H1 (cell line): ENCODE measurements around the gene MPRIP. TPM values are rescaled to one million over a fixed set of nuclear protein-coding genes. Genes with fewer than 3 reads are reported as not detected.

ENCODE experiments used
- CTCF ChIA-PET: fragments of 300-600 bp; sonication (Branson Sonifier 250); formaldehyde crosslinking; loops from one replicate; lab custom pipeline; 2021; ENCODE audit not compliant: partially characterized antibody; lab: Charles Lee
- POLR2A ChIA-PET: fragments of 300-600 bp; sonication (Branson Sonifier 250); formaldehyde crosslinking; loops from one replicate; lab custom pipeline; 2021; ENCODE audit warnings: inconsistent platforms; ENCODE audit not compliant: partially characterized antibody; lab: Charles Lee
- DNase-seq, 2 experiments: peaks; one replicate each; pipeline versions ENCODE4 v3.0.0 to v3.0.0-alpha.2; 2010 to 2022; ENCODE audit warnings: low spot score in 2 of 2, low read depth in 1 of 2, mixed read lengths in 1 of 2
- FAIRE-seq: peaks from 2 replicates; lab custom pipeline; 2011; peaks lifted over from hg19 to GRCh38; lab: Jason Lieb, UNC
- H2AFZ ChIP-seq: 2 replicates; pipeline ENCODE4 v1.8.1; 2012; ENCODE audit warnings: low read length, inconsistent platforms
- H2AK5ac ChIP-seq: 2 replicates; pipeline ENCODE4 v1.6.1; 2013; ENCODE audit warnings: low read depth, low read length
- H2BK120ac ChIP-seq: replicated peaks from 2 replicates; pipeline ENCODE3; 2013; ENCODE audit warnings: low read depth, low read length, inconsistent platforms
- H2BK12ac ChIP-seq: 2 replicates; pipeline ENCODE4 v1.6.1; 2013; ENCODE audit warnings: low read depth, low read length
- H2BK15ac ChIP-seq: 2 replicates; pipeline ENCODE4 v1.6.1; 2013; ENCODE audit warnings: low read length
- H2BK20ac ChIP-seq: 2 replicates; pipeline ENCODE4 v1.6.1; 2013; ENCODE audit warnings: low read length
- H2BK5ac ChIP-seq: 2 replicates; pipeline ENCODE4 v1.6.1; 2013; ENCODE audit warnings: low read depth, low read length
- H3K14ac ChIP-seq: 2 replicates; pipeline ENCODE4 v1.6.1; 2013; ENCODE audit warnings: inconsistent platforms; ENCODE audit not compliant: insufficient read length
- H3K18ac ChIP-seq: 2 replicates; pipeline ENCODE4 v1.6.1; 2013; ENCODE audit warnings: low read length; ENCODE audit errors: extremely low read depth
- H3K23ac ChIP-seq: 2 replicates; pipeline ENCODE4 v1.6.1; 2013; ENCODE audit warnings: inconsistent platforms; ENCODE audit not compliant: insufficient read length
- H3K23me2 ChIP-seq: 2 replicates; pipeline ENCODE4 v1.6.1; 2013; ENCODE audit warnings: low read depth, low read length
- H3K27ac ChIP-seq: 2 replicates; pipeline ENCODE4 v1.6.1; 2011; ENCODE audit warnings: low read depth, low read length, inconsistent platforms
- H3K27me3 ChIP-seq, 4 experiments: replicated peaks in 1 of 4; 1 replicate in 1 of 4; 2 replicates in 3 of 4; pipeline versions ENCODE4 v1.6.1 to v1.8.1; 2011 to 2013; ENCODE audit warnings: low read length in 3 of 4, mild to moderate bottlenecking in 3 of 4, inconsistent platforms in 2 of 4, mixed read lengths in 2 of 4, moderate library complexity in 1 of 4; ENCODE audit not compliant: control insufficient read depth in 3 of 4, insufficient read depth in 3 of 4; ENCODE audit errors: extremely low read depth in 1 of 4
- H3K36me3 ChIP-seq, 4 experiments: 2 replicates each; pipeline versions ENCODE4 v1.6.1 to v1.8.1; 2011 to 2013; ENCODE audit warnings: mild to moderate bottlenecking in 4 of 4, low read length in 3 of 4, moderate library complexity in 2 of 4, control low read depth in 1 of 4, inconsistent platforms in 1 of 4; ENCODE audit not compliant: insufficient read depth in 4 of 4, control insufficient read depth in 2 of 4
- H3K4ac ChIP-seq: replicated peaks from 2 replicates; pipeline ENCODE3; 2013; ENCODE audit warnings: low read length, low read depth, mixed read lengths, inconsistent platforms; ENCODE audit not compliant: insufficient read length
- H3K4me1 ChIP-seq, 4 experiments: replicated peaks in 1 of 4; 1 replicate in 1 of 4; 2 replicates in 3 of 4; pipeline versions ENCODE4 v1.6.1 to v1.8.1; 2011 to 2013; ENCODE audit warnings: low read length in 3 of 4, inconsistent platforms in 2 of 4, mixed read lengths in 1 of 4; ENCODE audit not compliant: insufficient read depth in 4 of 4, control insufficient read depth in 3 of 4
- H3K4me2 ChIP-seq, 2 experiments: 2 replicates each; pipeline versions ENCODE4 v1.6.1 to v1.8.1; 2011 to 2013; ENCODE audit warnings: low read depth in 2 of 2, low read length in 2 of 2, control low read depth in 1 of 2, inconsistent platforms in 1 of 2, mild to moderate bottlenecking in 1 of 2; ENCODE audit not compliant: insufficient read depth in 1 of 2
- H3K4me3 ChIP-seq, 4 experiments: fragments of 200-600, 300-600 bp in 1 of 4; sonication (generic), shearing (Covaris generic), sonication (Bioruptor Twin) in 1 of 4; 2 replicates each; pipeline versions ENCODE4 v1.5.1 to v1.8.1; 2011 to 2016; ENCODE audit warnings: low read length in 4 of 4, low read depth in 3 of 4, control low read depth in 2 of 4, inconsistent platforms in 2 of 4, mild to moderate bottlenecking in 2 of 4, mixed read lengths in 1 of 4, moderate library complexity in 1 of 4; ENCODE audit not compliant: insufficient read depth in 2 of 4; ENCODE audit errors: extremely low read depth in 1 of 4
- H3K56ac ChIP-seq: replicated peaks from 2 replicates; pipeline ENCODE3; 2013; ENCODE audit warnings: low read depth, mild to moderate bottlenecking, mixed read lengths, low read length, inconsistent platforms; ENCODE audit not compliant: insufficient read length
- H3K79me1 ChIP-seq: 2 replicates; pipeline ENCODE4 v1.6.1; 2013; ENCODE audit warnings: low read depth, low read length, control low read depth
- H3K79me2 ChIP-seq, 2 experiments: 2 replicates each; pipeline versions ENCODE4 v1.6.1 to v1.8.1; 2012 to 2013; ENCODE audit warnings: low read length in 2 of 2, mild to moderate bottlenecking in 2 of 2, inconsistent platforms in 1 of 2; ENCODE audit not compliant: insufficient read depth in 2 of 2, control insufficient read depth in 1 of 2
- H3K9ac ChIP-seq, 4 experiments: replicated peaks in 1 of 4; 1 replicate in 1 of 4; 2 replicates in 3 of 4; pipeline versions ENCODE4 v1.6.1 to v1.8.1; 2011 to 2013; ENCODE audit warnings: low read depth in 3 of 4, low read length in 3 of 4, control low read depth in 2 of 4, mild to moderate bottlenecking in 2 of 4, moderate library complexity in 2 of 4, inconsistent platforms in 1 of 4; ENCODE audit errors: extremely low read depth in 1 of 4
- H3K9me3 ChIP-seq, 2 experiments: 2 replicates each; pipeline versions ENCODE4 v1.6.1 to v1.8.1; 2012 to 2013; ENCODE audit warnings: mild to moderate bottlenecking in 2 of 2, moderate library complexity in 2 of 2, control low read depth in 1 of 2, inconsistent platforms in 1 of 2, low read depth in 1 of 2, low read length in 1 of 2, mixed read lengths in 1 of 2; ENCODE audit not compliant: insufficient read depth in 2 of 2
- H4K20me1 ChIP-seq, 2 experiments: replicated peaks in 1 of 2; 2 replicates each; pipeline versions ENCODE3 to v1.8.1; 2011 to 2013; ENCODE audit warnings: inconsistent platforms in 2 of 2, low read length in 2 of 2, mild to moderate bottlenecking in 1 of 2; ENCODE audit not compliant: insufficient read depth in 2 of 2, control insufficient read depth in 1 of 2
- H4K5ac ChIP-seq: 2 replicates; pipeline ENCODE4 v1.6.1; 2013; ENCODE audit warnings: low read length, low read depth, mixed read lengths, inconsistent platforms; ENCODE audit not compliant: insufficient read length
- H4K8ac ChIP-seq: 2 replicates; pipeline ENCODE4 v1.8.0; 2013; ENCODE audit warnings: mild to moderate bottlenecking, moderate library complexity, low read length, inconsistent platforms; ENCODE audit not compliant: insufficient read depth; ENCODE audit errors: extremely low read depth
- H4K91ac ChIP-seq: replicated peaks from 2 replicates; pipeline ENCODE3; 2013; ENCODE audit warnings: low read length, mixed read lengths, inconsistent platforms; ENCODE audit not compliant: insufficient read length
- BRCA1 ChIP-seq: IDR thresholded peaks from 2 replicates; pipeline ENCODE4 v1.6.1; 2012; ENCODE audit warnings: low read depth, low read length, improper control_type of control experiment
- JUN ChIP-seq: IDR thresholded peaks from 2 replicates; pipeline ENCODE4 v1.6.1; 2011; ENCODE audit warnings: low read depth, mild to moderate bottlenecking, improper control_type of control experiment, low read length
- RBBP5 ChIP-seq: IDR thresholded peaks from 2 replicates; pipeline ENCODE4 v1.7.1; 2012; ENCODE audit warnings: low read depth, mild to moderate bottlenecking, inconsistent platforms, low read length, moderate library complexity, borderline replicate concordance
- SIX5 ChIP-seq: IDR thresholded peaks from 2 replicates; pipeline ENCODE4 v1.6.1; 2011; ENCODE audit warnings: mild to moderate bottlenecking, low read depth, low read length
- TEAD4 ChIP-seq: IDR thresholded peaks from 2 replicates; pipeline ENCODE4 v1.6.1; 2012; ENCODE audit warnings: low read depth, low read length, inconsistent platforms, mixed read lengths
- ZNF274 ChIP-seq: IDR thresholded peaks from 2 replicates; pipeline ENCODE4 v1.7.0; 2012; ENCODE audit warnings: low read length, borderline replicate concordance; ENCODE audit errors: extremely low read depth
- WGBS, 2 experiments: shearing (Covaris generic) in 1 of 2; methylation state at CpG; one replicate each; pipeline versions ENCODE4 v1.1.6 to v1.1.7; 2013 to 2015; ENCODE audit warnings: low lambda C conversion rate in 2 of 2, mixed read lengths in 2 of 2, inconsistent platforms in 1 of 2, low coverage in 1 of 2, missing lambda C conversion rate in 1 of 2; ENCODE audit not compliant: insufficient replicate concordance in 2 of 2, insufficient coverage in 1 of 2, insufficient read length in 1 of 2; ENCODE audit errors: extremely low coverage in 1 of 2, missing lambda C conversion rate in 1 of 2; 5-methylcytosine and 5-hydroxymethylcytosine counted together
- polyA plus RNA-seq, 7 experiments: library from polyadenylated mRNA; depleted of rRNA in 3 of 7; stranded (reverse) in 5 of 7; unstranded in 2 of 7; fragments of >200 nt in 5 of 7; fragments of 200-250 nt in 2 of 7; gene quantifications; 1 replicate in 5 of 7; 2 replicates in 1 of 7; 4 replicates in 1 of 7; pipeline versions ENCODE4 v1.2.1 to v1.2.3, GENCODE V29; 2011 to 2013; ENCODE audit warnings: missing spikeins in 2 of 7, mixed read lengths in 2 of 7
- total RNA-seq: library from RNA; stranded (reverse); fragmentation: NEBNext Ultra II Directional; extraction: Animal tissue kit (Norgen Biotek cat#: 25700); gene quantifications from 2 replicates; pipeline ENCODE4 v1.2.1, GENCODE V29; 2021
- TF ChIP-seq, protein P1 (sequence below): IDR thresholded peaks from 2 replicates; pipeline ENCODE4 v1.6.1; 2012; ENCODE audit warnings: inconsistent platforms

The MPRIP gene
- total and polyA plus RNA-seq, 2 of the 8 experiments (the other 6 are each of a cell fraction or from before 2014, with no cell fraction given): 48.6 to 146 TPM

DNA sequence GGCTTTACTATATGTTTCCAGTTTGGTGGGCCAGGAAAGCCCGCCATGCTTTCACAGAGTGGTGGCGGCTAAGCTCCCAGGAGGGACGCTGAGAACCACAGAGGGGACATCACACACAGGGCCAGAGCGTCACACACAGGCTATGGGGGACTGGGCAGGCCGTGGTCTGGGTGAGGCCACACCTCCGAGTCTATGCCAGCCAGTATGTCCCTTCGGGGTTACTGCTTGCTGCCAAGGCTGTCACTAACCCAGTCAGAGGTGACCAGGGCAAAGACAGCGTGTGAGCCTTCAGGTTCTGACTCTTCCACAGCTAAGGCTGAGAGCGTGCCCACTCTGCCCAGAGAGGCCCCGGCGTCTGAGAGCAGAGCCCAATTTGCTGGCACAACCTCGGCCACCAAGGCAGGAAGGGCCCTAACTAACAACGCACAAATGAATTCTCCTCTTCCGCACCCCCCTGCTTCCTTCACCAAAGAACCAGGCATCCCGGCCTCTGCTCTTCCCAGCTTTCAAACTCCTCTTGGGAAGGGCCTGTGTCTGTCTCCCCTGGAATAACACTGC, 161.0 kb downstream of the MPRIP start:
- Histone ChIP-seq H3K36me3 (no peaks in the 10 kb centered on the region), H2AFZ (no peak overlapping the region), H4K20me1 (no peaks in the 10 kb centered on the region), H4K91ac (no peak overlapping the region), H2BK20ac (no peak overlapping the region), H4K5ac (no peak overlapping the region), H3K79me1 (no peaks in the 10 kb centered on the region), H3K23me2 (no peaks in the 10 kb centered on the region), H2AK5ac (no peak overlapping the region), H3K14ac (no peak overlapping the region), H3K4ac (no peak overlapping the region), H2BK15ac (no peak overlapping the region), H3K27me3 (no peaks in the 10 kb centered on the region), H3K27ac (no peak overlapping the region), H3K4me3 (no peak overlapping the region), H2BK120ac (no peak overlapping the region), H3K4me1 (no peaks in the 10 kb centered on the region; a peak in 1 of 7 replicates), H3K4me2 (no peak overlapping the region), H2BK12ac (no peak overlapping the region), H3K56ac (no peak overlapping the region), H3K23ac (no peak overlapping the region), H3K79me2 (no peaks in the 10 kb centered on the region), H3K9me3 (peaks cover 0 to 3% of the 10 kb centered on the region in 2 experiments; a peak in 1 of 4 replicates), H2BK5ac (no peak overlapping the region), H3K9ac (no peak overlapping the region), H4K8ac (no peak overlapping the region), H3K18ac (no peak overlapping the region; the same call in 1 of the 2 replicates)
- POLR2A ChIA-PET: interaction anchor here (1.1 kb wide), 1 partner anchor 11 kb away, joined by 4 read pairs; no protein-coding TSS in a partner anchor
- WGBS, 2 experiments: 91% methylated on average over 15 of the region's 15 CpGs; no CpG with 5 or more reads in 1 of the 2 experiments
- DNase-seq: no peak
- TF ChIP-seq ZNF274 (no peak), SIX5 (no peak), TEAD4 (no peak), RBBP5 (no peak), BRCA1 (no peak), JUN (no peak)
- TF ChIP-seq, protein P1, sequence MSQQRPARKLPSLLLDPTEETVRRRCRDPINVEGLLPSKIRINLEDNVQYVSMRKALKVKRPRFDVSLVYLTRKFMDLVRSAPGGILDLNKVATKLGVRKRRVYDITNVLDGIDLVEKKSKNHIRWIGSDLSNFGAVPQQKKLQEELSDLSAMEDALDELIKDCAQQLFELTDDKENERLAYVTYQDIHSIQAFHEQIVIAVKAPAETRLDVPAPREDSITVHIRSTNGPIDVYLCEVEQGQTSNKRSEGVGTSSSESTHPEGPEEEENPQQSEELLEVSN: no peak
- CTCF ChIA-PET: interaction anchor here (1.3 kb wide), 1 partner anchor 62 kb away, joined by 3 read pairs; no protein-coding TSS in a partner anchor
- FAIRE-seq: no peak
